ENCODE results near the gene RAPGEF4.

DNA sequence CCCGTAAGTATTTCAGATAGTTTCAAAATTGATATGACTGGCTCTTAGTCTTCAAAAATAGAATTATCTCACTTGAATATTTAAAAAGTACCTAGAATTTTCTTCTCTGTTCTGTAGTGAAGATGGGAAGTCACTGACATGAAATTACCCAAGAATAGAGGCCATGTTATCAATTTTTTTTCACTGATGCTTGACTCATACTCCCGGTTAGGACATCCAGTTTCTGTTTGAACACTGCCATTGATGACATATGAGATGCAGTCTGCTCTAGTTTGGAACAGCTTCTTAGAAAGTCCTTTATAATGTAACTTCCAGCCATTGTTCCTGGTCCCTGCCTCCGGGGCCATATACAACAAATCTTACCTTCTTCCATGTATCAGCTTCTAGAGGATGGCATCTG lies 366.0 kb downstream of the RAPGEF4 start:
- TF ChIP-seq JUNB (CRISPR knock-in tag; conservative IDR thresholded peaks at IDR 0.05) (no peak), ZNF239 (CRISPR knock-in tag; IDR thresholded peaks at IDR 0.05) (no peak), ZNF197 (CRISPR knock-in tag; IDR thresholded peaks at IDR 0.05; ENCODE audit: low read depth) (no peak), ZBTB1 (CRISPR knock-in tag; IDR thresholded peaks at IDR 0.05; ENCODE audit: borderline replicate concordance, low read depth) (no peak), ZNF668 (CRISPR knock-in tag; IDR thresholded peaks at IDR 0.05) (no peak), PRPF4 (IDR thresholded peaks at IDR 0.05; ENCODE audit: insufficient read depth, low read depth, low read length, poor library complexity, severe bottlenecking) (no peak), ZNF384 (IDR thresholded peaks at IDR 0.05; ENCODE audit: low read depth, low read length) (no peak), NCOA4 (IDR thresholded peaks at IDR 0.05; ENCODE audit: partially characterized antibody) (no peak), JUN (IDR thresholded peaks at IDR 0.05; ENCODE audit: borderline replicate concordance, low read depth, low read length) (no peak), JUN (CRISPR knock-in tag; IDR thresholded peaks at IDR 0.05; ENCODE audit: borderline replicate concordance) (no peak), BACH1 (tag; IDR thresholded peaks at IDR 0.05) (no peak)

Data from K562 (cell line).